ENCODE data around the gene MAJIN. TPM values are rescaled to one million over a fixed set of nuclear protein-coding genes. Genes with fewer than 3 reads are reported as not detected.

The MAJIN gene
- total and polyA plus RNA-seq, 2 experiments from 2014 or later = not detected

DNA sequence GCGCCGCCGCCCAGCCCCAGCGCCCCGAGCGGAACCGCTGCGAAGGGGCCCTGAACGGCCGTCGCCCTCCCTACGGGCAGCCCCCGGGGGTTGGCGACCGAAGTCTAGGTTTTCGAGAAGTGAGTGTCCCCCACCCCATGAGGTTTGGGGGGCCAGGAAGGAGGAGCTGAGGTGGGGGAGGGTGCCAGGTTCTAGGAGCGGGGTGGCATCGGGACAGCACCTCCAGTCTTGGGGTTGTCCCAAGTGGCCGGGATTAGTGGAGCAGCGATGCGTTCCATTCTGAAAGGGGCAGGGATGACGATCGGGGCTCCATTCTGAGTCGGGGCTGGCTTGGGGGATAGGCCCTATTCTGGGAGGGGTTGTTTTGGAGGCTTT lies 47.0 kb downstream of the MAJIN start:
- no peaks in the 10 kb centered on the region for H3K27me3 ChIP-seq
- peak overlapping the region; percentile 91 for H3K4me3 ChIP-seq
- H4K20me1 ChIP-seq (ENCODE audit: insufficient read depth, poor library complexity, severe bottlenecking) = no peaks in the 10 kb centered on the region
- peaks cover 3% of the 10 kb centered on the region for H3K4me1 ChIP-seq (ENCODE audit: insufficient read depth)
- DNase-seq (ENCODE audit: low spot score) = peak; percentile 34
- H2AFZ ChIP-seq = peak overlapping the region; percentile 86
- H3K79me2 ChIP-seq = peaks cover 8% of the 10 kb centered on the region
- no peaks in the 10 kb centered on the region for H3K36me3 ChIP-seq (replicated peaks; ENCODE audit: insufficient read depth, low read depth)
- peak overlapping the region; percentile 15 for H3K27ac ChIP-seq
- no peaks in the 10 kb centered on the region for H3K9me2 ChIP-seq (replicated peaks; ENCODE audit: insufficient read depth)
- 0% methylated on average over 19 of the region's 24 CpGs for WGBS (ENCODE audit: low lambda C conversion rate, missing lambda C conversion rate)
- H3K4me2 ChIP-seq = peak overlapping the region; percentile 89
- H3K9me3 ChIP-seq (ENCODE audit: low read depth) = no peaks in the 10 kb centered on the region
- TF ChIP-seq, protein P1, sequence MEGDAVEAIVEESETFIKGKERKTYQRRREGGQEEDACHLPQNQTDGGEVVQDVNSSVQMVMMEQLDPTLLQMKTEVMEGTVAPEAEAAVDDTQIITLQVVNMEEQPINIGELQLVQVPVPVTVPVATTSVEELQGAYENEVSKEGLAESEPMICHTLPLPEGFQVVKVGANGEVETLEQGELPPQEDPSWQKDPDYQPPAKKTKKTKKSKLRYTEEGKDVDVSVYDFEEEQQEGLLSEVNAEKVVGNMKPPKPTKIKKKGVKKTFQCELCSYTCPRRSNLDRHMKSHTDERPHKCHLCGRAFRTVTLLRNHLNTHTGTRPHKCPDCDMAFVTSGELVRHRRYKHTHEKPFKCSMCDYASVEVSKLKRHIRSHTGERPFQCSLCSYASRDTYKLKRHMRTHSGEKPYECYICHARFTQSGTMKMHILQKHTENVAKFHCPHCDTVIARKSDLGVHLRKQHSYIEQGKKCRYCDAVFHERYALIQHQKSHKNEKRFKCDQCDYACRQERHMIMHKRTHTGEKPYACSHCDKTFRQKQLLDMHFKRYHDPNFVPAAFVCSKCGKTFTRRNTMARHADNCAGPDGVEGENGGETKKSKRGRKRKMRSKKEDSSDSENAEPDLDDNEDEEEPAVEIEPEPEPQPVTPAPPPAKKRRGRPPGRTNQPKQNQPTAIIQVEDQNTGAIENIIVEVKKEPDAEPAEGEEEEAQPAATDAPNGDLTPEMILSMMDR (IDR thresholded peaks at IDR 0.05; ENCODE audit: poor library complexity) = no peak
- TF ChIP-seq EZH2 (IDR thresholded peaks at IDR 0.05; ENCODE audit: borderline replicate concordance) (no peak), EZH2phosphoT487 (IDR thresholded peaks at IDR 0.05; ENCODE audit: low read depth, severe bottlenecking, unreplicated experiment) (no peak)

DNA sequence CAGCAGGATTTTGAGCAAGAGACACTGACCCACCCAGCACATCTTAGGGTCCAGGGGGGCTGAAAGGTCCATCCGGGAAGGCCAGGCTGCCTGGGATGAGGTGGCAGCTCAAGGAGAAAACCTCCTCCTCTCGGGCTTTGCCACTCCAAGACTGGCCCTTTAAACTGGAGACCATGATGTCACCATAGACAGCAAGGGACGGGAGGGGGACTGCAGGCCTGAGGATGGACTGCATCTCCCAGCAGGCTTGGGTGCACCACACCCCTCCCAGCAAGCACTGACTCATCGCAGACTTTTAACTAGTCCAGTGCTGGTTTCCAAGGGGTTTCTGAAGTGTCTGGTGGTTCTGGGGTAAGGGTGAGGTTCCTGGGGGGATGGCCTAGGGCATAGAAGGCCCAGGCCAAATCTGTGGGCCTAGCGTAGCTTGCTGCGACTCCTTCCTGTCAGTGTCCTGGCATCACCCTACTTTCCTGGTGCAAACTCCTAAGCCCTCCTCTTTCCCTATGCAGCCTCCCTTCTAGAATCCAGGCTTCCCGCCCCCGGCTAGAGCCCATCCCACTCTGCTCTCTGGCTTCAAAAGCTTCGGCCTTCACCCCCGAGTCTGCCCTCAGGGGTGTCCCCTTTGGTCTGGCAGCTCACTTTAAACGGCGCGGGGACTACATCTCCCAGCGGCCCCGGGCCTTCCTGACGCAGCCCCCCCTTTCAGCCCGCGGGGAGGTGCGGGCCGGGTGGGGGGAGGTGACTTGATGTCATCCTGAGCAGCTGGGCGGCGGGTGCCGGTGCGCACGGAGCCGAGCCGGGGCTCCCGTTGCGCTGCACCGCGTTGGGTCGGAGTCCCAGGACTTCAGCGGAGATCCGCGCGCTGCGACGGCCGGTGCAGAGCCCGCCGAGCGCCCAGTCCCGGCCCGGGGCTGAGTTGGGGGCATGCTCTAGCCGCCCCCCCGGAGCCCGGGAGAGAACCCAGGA lies 47.7 kb downstream of the MAJIN start, which contains the start of gene PPP2R5B:
Gene PPP2R5B, plus strand, starts transcription at position 746 of the 966 bp plus-strand sequence. CDS start 1,046 bp downstream, outside the sequence.
- H4K20me1 ChIP-seq (ENCODE audit: insufficient read depth, poor library complexity, severe bottlenecking) = no peaks in the 10 kb centered on the region
- H3K4me3 ChIP-seq = peak within 1 kb of the TSS; percentile 91
- no peaks in the 10 kb centered on the region for H3K27me3 ChIP-seq
- WGBS (ENCODE audit: low lambda C conversion rate, missing lambda C conversion rate) = 4% methylated on average over 27 of the region's 47 CpGs
- DNase-seq (ENCODE audit: low spot score) = peak; percentile 96
- no peaks in the 10 kb centered on the region for H3K9me2 ChIP-seq (replicated peaks; ENCODE audit: insufficient read depth)
- no peaks in the 10 kb centered on the region for H3K36me3 ChIP-seq (replicated peaks; ENCODE audit: insufficient read depth, low read depth)
- H3K9me3 ChIP-seq (ENCODE audit: low read depth) = no peaks in the 10 kb centered on the region
- TF ChIP-seq EZH2phosphoT487 (IDR thresholded peaks at IDR 0.05; ENCODE audit: low read depth, severe bottlenecking, unreplicated experiment) (no peak), EZH2 (IDR thresholded peaks at IDR 0.05; ENCODE audit: borderline replicate concordance) (no peak)
- TF ChIP-seq, protein P1 (IDR thresholded peaks at IDR 0.05; ENCODE audit: poor library complexity) = no peak
- H3K27ac ChIP-seq = peak within 1 kb of the TSS; percentile 89
- peaks cover 8% of the 10 kb centered on the region for H3K79me2 ChIP-seq
- H3K4me1 ChIP-seq (ENCODE audit: insufficient read depth) = peaks cover 3% of the 10 kb centered on the region
- peak within 1 kb of the TSS; percentile 86 for H2AFZ ChIP-seq
- peak within 1 kb of the TSS; percentile 89 for H3K4me2 ChIP-seq

DNA sequence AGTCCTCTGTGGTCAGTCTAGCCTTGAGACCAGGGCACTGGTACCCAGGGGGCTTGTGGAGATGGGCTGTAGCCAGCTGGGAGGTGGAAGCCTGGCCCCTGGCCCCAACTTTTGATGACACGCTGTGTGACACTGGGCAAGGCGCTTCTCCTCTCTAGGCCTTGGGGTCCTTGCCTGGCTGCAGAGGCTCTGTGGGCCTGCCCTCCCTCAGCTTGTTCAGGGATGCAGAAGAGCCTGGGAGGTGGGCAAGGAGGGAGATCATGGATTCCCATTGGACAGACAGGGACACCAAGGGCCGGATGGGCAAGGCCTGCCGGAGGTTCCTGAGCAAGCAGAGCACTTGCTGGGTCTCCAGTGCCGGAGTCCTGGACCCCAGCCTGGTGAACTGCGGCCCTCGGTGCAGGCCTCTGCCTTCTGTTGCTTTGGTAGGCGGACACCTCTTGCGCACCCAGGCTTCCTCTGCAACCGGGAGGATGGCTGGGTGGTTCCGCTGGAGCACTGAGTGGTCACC lies 48.7 kb downstream of the MAJIN start:
- no peaks in the 10 kb centered on the region for H3K9me3 ChIP-seq (ENCODE audit: low read depth)
- H3K36me3 ChIP-seq (replicated peaks; ENCODE audit: insufficient read depth, low read depth) = no peaks in the 10 kb centered on the region
- no peak overlapping the region for H3K27ac ChIP-seq
- no peaks in the 10 kb centered on the region for H4K20me1 ChIP-seq (ENCODE audit: insufficient read depth, poor library complexity, severe bottlenecking)
- H3K4me3 ChIP-seq = no peak overlapping the region
- TF ChIP-seq EZH2phosphoT487 (IDR thresholded peaks at IDR 0.05; ENCODE audit: low read depth, severe bottlenecking, unreplicated experiment) (no peak), EZH2 (IDR thresholded peaks at IDR 0.05; ENCODE audit: borderline replicate concordance) (no peak)
- TF ChIP-seq, protein P1 (IDR thresholded peaks at IDR 0.05; ENCODE audit: poor library complexity) = no peak
- 96% methylated on average over 11 of the region's 11 CpGs for WGBS (ENCODE audit: low lambda C conversion rate, missing lambda C conversion rate)
- H3K9me2 ChIP-seq (replicated peaks; ENCODE audit: insufficient read depth) = no peaks in the 10 kb centered on the region
- H3K27me3 ChIP-seq = no peaks in the 10 kb centered on the region
- peaks cover 10% of the 10 kb centered on the region for H3K79me2 ChIP-seq
- no peak for DNase-seq (ENCODE audit: low spot score)
- no peak overlapping the region for H2AFZ ChIP-seq
- H3K4me2 ChIP-seq = peak overlapping the region; percentile 89
- H3K4me1 ChIP-seq (ENCODE audit: insufficient read depth) = peaks cover 6% of the 10 kb centered on the region

Data from hepatocyte (in vitro differentiated cells).